Lung (tissue), 12 donors: ENCODE data around the gene DNMT3A. TPM values are rescaled to one million over a fixed set of nuclear protein-coding genes. Genes with fewer than 3 reads are reported as not detected.

Experiments
- ATAC-seq: fragments of 200-7000 bp; cut with Tn5 transposase; one replicate; pipeline ENCODE4 v1.9.1; 2020; ENCODE audit warnings: moderate number of reproducible peaks; ENCODE audit not compliant: insufficient read depth, low FRiP score
- DNase-seq, 3 donors: peaks; one replicate each; pipeline ENCODE4 v3.0.0-alpha.2; 2013 to 2017
- H3K27ac ChIP-seq, 2 donors: one replicate each; pipeline ENCODE4 v1.5.1; 2013; ENCODE audit warnings: mild to moderate bottlenecking in 2 of 2, moderate library complexity in 2 of 2, control low read depth in 1 of 2, inconsistent platforms in 1 of 2, low read depth in 1 of 2, low read length in 1 of 2
- H3K27me3 ChIP-seq, 3 donors: one replicate each; pipeline ENCODE4 v1.5.1; 2013; ENCODE audit warnings: low read length in 2 of 3; ENCODE audit not compliant: control insufficient read depth in 3 of 3, insufficient read depth in 3 of 3
- H3K36me3 ChIP-seq, 4 donors: one replicate each; pipeline ENCODE4 v1.5.1; 2013; ENCODE audit warnings: low read length in 4 of 4, mild to moderate bottlenecking in 1 of 4, moderate library complexity in 1 of 4; ENCODE audit not compliant: control insufficient read depth in 4 of 4, insufficient read depth in 4 of 4
- H3K4me1 ChIP-seq, 5 donors: one replicate each; pipeline ENCODE4 v1.5.1; 2013; ENCODE audit warnings: low read length in 5 of 5, mild to moderate bottlenecking in 2 of 5, moderate library complexity in 1 of 5; ENCODE audit not compliant: control insufficient read depth in 5 of 5, insufficient read depth in 5 of 5
- H3K4me3 ChIP-seq: one replicate; pipeline ENCODE4 v1.5.1; 2013; ENCODE audit warnings: mild to moderate bottlenecking, control low read depth, moderate library complexity
- H3K9ac ChIP-seq, 2 donors: one replicate each; pipeline ENCODE4 v1.5.1; 2013; ENCODE audit warnings: low read length in 2 of 2, control low read depth in 1 of 2; ENCODE audit not compliant: insufficient read depth in 1 of 2
- H3K9me3 ChIP-seq, 4 donors: one replicate each; pipeline ENCODE4 v1.5.1; 2013; ENCODE audit warnings: low read length in 3 of 4, mild to moderate bottlenecking in 1 of 4, moderate library complexity in 1 of 4; ENCODE audit not compliant: control insufficient read depth in 4 of 4, insufficient read depth in 3 of 4
- CTCF ChIP-seq: IDR thresholded peaks from 2 replicates; pipeline ENCODE4 v1.5.1; 2012; ENCODE audit warnings: mild to moderate bottlenecking; ENCODE audit errors: control extremely low read depth, extremely low read depth
- WGBS, 2 donors: extraction: QIAGEN DNeasy Blood & Tissue Kit; methylation state at CpG; one replicate each; pipeline ENCODE4 v1.1.7; 2013; 5-methylcytosine and 5-hydroxymethylcytosine counted together
- polyA plus RNA-seq, 2 donors: library from polyadenylated mRNA; stranded (reverse); fragments of 200-250 nt; gene quantifications; one replicate each; pipeline ENCODE4 v1.2.1, GENCODE V29; 2013
- total RNA-seq, 2 donors: library from RNA; depleted of rRNA in 1 of 2; stranded (reverse); fragments of >200 nt in 1 of 2; gene quantifications; one replicate each; pipeline ENCODE4 v1.2.1, GENCODE V29; 2014 to 2021
- donor health status: control.
- donor health status: control.
- donor health status: Bipolar disorder and iron deficiency.
- donor health status: healthy.
- donor health status: DM: yes; HTN: yes; CAD: no.

The DNMT3A gene
- total and polyA plus RNA-seq, 4 donors: 9.2 to 61.0 (median 26.9) TPM

DNA sequence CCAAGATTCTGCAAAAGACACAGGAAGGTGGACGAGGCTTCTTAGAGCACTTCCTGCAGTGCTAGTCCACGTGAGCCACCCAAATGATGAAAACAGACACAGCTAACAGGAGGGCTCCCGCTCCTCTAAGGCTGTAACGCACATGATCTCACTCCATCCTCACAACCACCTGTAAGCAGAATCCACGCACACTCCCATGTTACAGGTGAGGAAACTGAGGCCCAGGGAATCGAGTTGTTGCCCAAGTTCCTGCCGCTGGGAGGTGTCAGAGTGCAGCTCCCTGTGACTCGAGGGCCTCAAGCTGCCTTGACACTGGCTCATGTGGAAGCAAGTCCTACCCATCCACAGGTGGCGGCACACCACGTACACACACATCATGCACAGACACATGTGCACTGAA is 4.4 kb downstream of the DNMT3A start:
- no peak for TF ChIP-seq CTCF
- no peak for DNase-seq
- peaks cover 0 to 3% (median 0%) of the 10 kb centered on the region in 4 donors for H3K36me3 ChIP-seq
- peaks cover 2 to 20% (median 15%) of the 10 kb centered on the region in 5 donors for H3K4me1 ChIP-seq
- H3K9me3 ChIP-seq: no peaks in the 10 kb centered on the region
- WGBS, 2 donors: 71 to 78% methylated on average over 10 of the region's 10 CpGs
- no peak overlapping the region for H3K4me3 ChIP-seq
- no peak overlapping the region for H3K9ac ChIP-seq
- H3K27ac ChIP-seq: peak overlapping the region in 1 of 2 donors; percentile 7
- H3K27me3 ChIP-seq: no peaks in the 10 kb centered on the region
- ATAC-seq: no peak

GRCh38 chr2:25336383-25336841 is 5.3 kb downstream of the DNMT3A start:
- no peak overlapping the region for H3K27ac ChIP-seq
- H3K9ac ChIP-seq: no peak overlapping the region
- H3K4me3 ChIP-seq: no peak overlapping the region
- H3K9me3 ChIP-seq: no peaks in the 10 kb centered on the region
- no peaks in the 10 kb centered on the region for H3K27me3 ChIP-seq
- WGBS, 2 donors: 87 to 95% methylated on average over 10 of the region's 10 CpGs
- TF ChIP-seq CTCF: no peak
- H3K4me1 ChIP-seq: peaks cover 2 to 20% (median 15%) of the 10 kb centered on the region in 5 donors
- ATAC-seq (no peak), DNase-seq (no peak)
- peaks cover 0 to 3% (median 0%) of the 10 kb centered on the region in 4 donors for H3K36me3 ChIP-seq

DNA sequence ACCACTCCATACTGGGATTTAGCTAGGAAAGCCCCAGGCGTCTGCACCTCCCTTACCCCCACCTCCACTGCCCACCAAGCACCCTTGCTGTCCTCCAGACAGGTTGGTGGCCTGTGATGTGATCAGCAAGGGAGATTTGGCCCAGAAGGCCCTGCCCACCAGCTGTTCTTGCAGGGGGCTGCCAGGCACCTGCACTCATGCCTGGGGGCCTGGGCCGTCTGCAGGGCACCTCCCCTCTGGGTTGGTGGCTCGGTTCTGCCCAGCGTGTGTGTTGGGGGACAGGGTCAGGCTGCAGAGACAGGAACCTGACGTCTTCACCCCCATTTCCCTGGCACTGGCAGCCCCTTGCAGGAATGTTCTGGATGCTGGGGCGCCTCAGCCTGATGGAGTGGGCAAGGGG is 5.8 kb downstream of the DNMT3A start:
- Histone ChIP-seq H3K9me3 (no peaks in the 10 kb centered on the region), H3K4me3 (no peak overlapping the region), H3K4me1 (peaks cover 2 to 20% (median 15%) of the 10 kb centered on the region in 5 donors), H3K27me3 (no peaks in the 10 kb centered on the region), H3K9ac (no peak overlapping the region), H3K27ac (no peak overlapping the region), H3K36me3 (peaks cover 0 to 3% (median 0%) of the 10 kb centered on the region in 4 donors)
- ATAC-seq (no peak), DNase-seq (no peak)
- TF ChIP-seq CTCF: no peak
- 79 to 83% methylated on average over 6 of the region's 6 CpGs for WGBS, 2 donors

GRCh38 chr2:25335204-25335603 is 6.5 kb downstream of the DNMT3A start:
- Histone ChIP-seq H3K9me3 (no peaks in the 10 kb centered on the region), H3K27me3 (no peaks in the 10 kb centered on the region), H3K4me3 (no peak overlapping the region), H3K4me1 (peaks cover 2 to 25% (median 14%) of the 10 kb centered on the region in 5 donors), H3K27ac (no peak overlapping the region), H3K9ac (no peak overlapping the region), H3K36me3 (peaks cover 0 to 3% (median 0%) of the 10 kb centered on the region in 4 donors)
- WGBS, 2 donors: 85 to 91% methylated on average over 8 of the region's 8 CpGs
- DNase-seq (no peak), ATAC-seq (no peak)
- TF ChIP-seq CTCF: no peak
